Measurements from ENCODE around the gene DGKH. TPM values are rescaled to one million over a fixed set of nuclear protein-coding genes. Genes with fewer than 3 reads are reported as not detected.

DGKH gene
- total RNA-seq, 1 donor from 2014 or later = 12.1 TPM

GRCh38 chr13:42274386-42275097, 226.1 kb downstream of the DGKH start:
- Histone ChIP-seq H3K4me2 (no peak overlapping the region), H3K9ac (no peak overlapping the region), H4K20me1 (ENCODE audit: low read depth) (peaks cover 24% of the 10 kb centered on the region), H3F3A (ENCODE audit: low read depth) (peaks cover 24% of the 10 kb centered on the region), H2AFZ (replicated peaks) (no peak overlapping the region), H3K27me3 (no peaks in the 10 kb centered on the region), H3K79me2 (ENCODE audit: low read depth) (peaks cover 74% of the 10 kb centered on the region), H3K36me3 (no peaks in the 10 kb centered on the region), H3K4me1 (peaks cover 19% of the 10 kb centered on the region), H3K9me3 (ENCODE audit: low read depth) (peaks cover 5% of the 10 kb centered on the region), H3K4me3 (no peak overlapping the region), H3K27ac (no peak overlapping the region)
- no peak overlapping the region for H3K27ac Mint-ChIP-seq
- no peak overlapping the region for H3K4me3 Mint-ChIP-seq
- H3K4me1 Mint-ChIP-seq = peaks cover 25% of the 10 kb centered on the region
- TF ChIP-seq EZH2phosphoT487 (IDR thresholded peaks at IDR 0.05) (no peak), EZH2 (IDR thresholded peaks at IDR 0.05) (no peak), CTCF (IDR thresholded peaks at IDR 0.05) (no peak)
- H3K9me3 Mint-ChIP-seq = peaks cover 8% of the 10 kb centered on the region
- peaks cover 3% of the 10 kb centered on the region for H3K36me3 Mint-ChIP-seq
- no peak for DNase-seq (ENCODE audit: low spot score)
- H3K27me3 Mint-ChIP-seq (ENCODE audit: insufficient read depth, low read depth) = peaks cover 2% of the 10 kb centered on the region

GRCh38 chr13:42275098-42275471, 226.6 kb downstream of the DGKH start:
- Histone ChIP-seq H4K20me1 (ENCODE audit: low read depth) (peaks cover 30% of the 10 kb centered on the region), H3K27ac (no peak overlapping the region), H3K4me1 (peaks cover 24% of the 10 kb centered on the region), H3K9me3 (ENCODE audit: low read depth) (peaks cover 5% of the 10 kb centered on the region), H3K4me3 (no peak overlapping the region), H3K9ac (no peak overlapping the region), H3K79me2 (ENCODE audit: low read depth) (peaks cover 80% of the 10 kb centered on the region), H3K27me3 (no peaks in the 10 kb centered on the region), H3K4me2 (no peak overlapping the region), H3K36me3 (no peaks in the 10 kb centered on the region), H2AFZ (replicated peaks) (no peak overlapping the region), H3F3A (ENCODE audit: low read depth) (peaks cover 30% of the 10 kb centered on the region)
- Mint-ChIP-seq H3K4me3 (no peak overlapping the region), H3K36me3 (peaks cover 3% of the 10 kb centered on the region), H3K27ac (no peak overlapping the region), H3K4me1 (peaks cover 25% of the 10 kb centered on the region), H3K9me3 (peaks cover 8% of the 10 kb centered on the region), H3K27me3 (ENCODE audit: insufficient read depth, low read depth) (peaks cover 2% of the 10 kb centered on the region)
- DNase-seq (ENCODE audit: low spot score) = no peak
- TF ChIP-seq CTCF (IDR thresholded peaks at IDR 0.05) = no peak
- TF ChIP-seq EZH2 (IDR thresholded peaks at IDR 0.05) = no peak
- TF ChIP-seq EZH2phosphoT487 (IDR thresholded peaks at IDR 0.05) = no peak

GRCh38 chr13:42275506-42275905, 227.1 kb downstream of the DGKH start:
- Histone ChIP-seq H3K4me2 (no peak overlapping the region), H2AFZ (replicated peaks) (no peak overlapping the region), H3F3A (ENCODE audit: low read depth) (peaks cover 30% of the 10 kb centered on the region), H3K9ac (no peak overlapping the region), H3K27ac (no peak overlapping the region), H4K20me1 (ENCODE audit: low read depth) (peaks cover 32% of the 10 kb centered on the region), H3K4me1 (peaks cover 28% of the 10 kb centered on the region), H3K36me3 (no peaks in the 10 kb centered on the region), H3K4me3 (no peak overlapping the region), H3K9me3 (ENCODE audit: low read depth) (peaks cover 4% of the 10 kb centered on the region), H3K79me2 (ENCODE audit: low read depth) (peaks cover 84% of the 10 kb centered on the region), H3K27me3 (no peaks in the 10 kb centered on the region)
- H3K4me1 Mint-ChIP-seq = peaks cover 25% of the 10 kb centered on the region
- no peaks in the 10 kb centered on the region for H3K36me3 Mint-ChIP-seq
- H3K27ac Mint-ChIP-seq = no peak overlapping the region
- no peak for DNase-seq (ENCODE audit: low spot score)
- H3K27me3 Mint-ChIP-seq (ENCODE audit: insufficient read depth, low read depth) = peaks cover 2% of the 10 kb centered on the region
- TF ChIP-seq CTCF (IDR thresholded peaks at IDR 0.05) = no peak
- TF ChIP-seq EZH2 (IDR thresholded peaks at IDR 0.05) = no peak
- TF ChIP-seq EZH2phosphoT487 (IDR thresholded peaks at IDR 0.05) = no peak
- H3K9me3 Mint-ChIP-seq = peaks cover 5% of the 10 kb centered on the region
- H3K4me3 Mint-ChIP-seq = no peak overlapping the region
